OCI-LY1 (cell line): ENCODE results near the gene GPR137B.

Experiments
- H2AFZ ChIP-seq: fragments of 200-600 bp; sonication (generic), shearing (Covaris generic); 2 replicates; pipeline ENCODE4 v1.6.0; 2014; ENCODE audit warnings: antibody characterized with exemption, mild to moderate bottlenecking, low read length
- H3F3A ChIP-seq: fragments of 200-600 bp; sonication (generic), shearing (Covaris generic); 2 replicates; pipeline ENCODE4 v1.6.0; 2014; ENCODE audit warnings: mild to moderate bottlenecking, antibody characterized with exemption, low read length, moderate library complexity; ENCODE audit not compliant: insufficient read depth
- H3K27ac ChIP-seq: fragments of 200-600 bp; sonication (generic); 2 replicates; pipeline ENCODE4 v1.5.1; 2014; ENCODE audit warnings: low read length, mixed run types, mild to moderate bottlenecking, low read depth; ENCODE audit not compliant: poor library complexity, severe bottlenecking
- H3K27me3 ChIP-seq: fragments of 200-600 bp; sonication (generic); 2 replicates; pipeline ENCODE4 v1.6.0; 2014; ENCODE audit warnings: antibody characterized with exemption, mild to moderate bottlenecking, low read length, moderate library complexity; ENCODE audit not compliant: insufficient read depth
- H3K36me3 ChIP-seq: fragments of 200-600 bp; sonication (generic); 2 replicates; pipeline ENCODE4 v1.6.1; 2014; ENCODE audit warnings: mild to moderate bottlenecking, antibody characterized with exemption, low read length, moderate library complexity, mixed read lengths; ENCODE audit not compliant: insufficient read depth
- H3K4me1 ChIP-seq: fragments of 200-600 bp; sonication (generic); 2 replicates; pipeline ENCODE4 v1.5.1; 2014; ENCODE audit warnings: mild to moderate bottlenecking, low read length, moderate library complexity; ENCODE audit not compliant: insufficient read depth, severe bottlenecking
- H3K4me2 ChIP-seq: fragments of 200-600 bp; sonication (generic), shearing (Covaris generic); 2 replicates; pipeline ENCODE4 v1.6.1; 2014; ENCODE audit warnings: low read length
- H3K4me3 ChIP-seq: fragments of 200-600 bp; sonication (generic); 2 replicates; pipeline ENCODE4 v1.5.1; 2014; ENCODE audit warnings: low read length, low read depth, mild to moderate bottlenecking, mixed read lengths; ENCODE audit not compliant: poor library complexity, severe bottlenecking
- H3K79me2 ChIP-seq: fragments of 200-600 bp; shearing (Covaris generic); 2 replicates; pipeline ENCODE4 v1.6.1; 2016; ENCODE audit warnings: mixed run types, low read length, mixed read lengths; ENCODE audit not compliant: insufficient read depth
- H3K9ac ChIP-seq: fragments of 200-600 bp; sonication (generic), shearing (Covaris generic); 2 replicates; pipeline ENCODE4 v1.6.1; 2014; ENCODE audit warnings: mild to moderate bottlenecking, low read length, mixed read lengths
- H3K9me2 ChIP-seq: fragments of 200-600 bp; sonication (generic), shearing (Covaris generic); 2 replicates; pipeline ENCODE4 v1.6.1; 2014; ENCODE audit warnings: low read depth, mild to moderate bottlenecking, low read length, mixed read lengths
- H3K9me3 ChIP-seq: fragments of 200-600 bp; shearing (Covaris generic); 2 replicates; pipeline ENCODE4 v1.6.1; 2014; ENCODE audit warnings: low read length, mixed read lengths
- H4K20me1 ChIP-seq: fragments of 200-600 bp; sonication (generic), shearing (Covaris generic); 2 replicates; pipeline ENCODE4 v1.6.0; 2016; ENCODE audit warnings: mild to moderate bottlenecking, low read length; ENCODE audit not compliant: insufficient read depth
- CTCF ChIP-seq: fragments of 200-600 bp; sonication (generic), shearing (Covaris generic); IDR thresholded peaks from 2 replicates; pipeline ENCODE4 v1.5.1; 2017; ENCODE audit warnings: mild to moderate bottlenecking, antibody characterized with exemption, low read length, moderate library complexity, mixed read lengths
- EZH2 ChIP-seq: fragments of 200-600 bp; sonication (generic), shearing (Covaris generic); IDR thresholded peaks from 2 replicates; pipeline ENCODE4 v1.8.0; 2017; ENCODE audit warnings: borderline replicate concordance, mixed run types, mild to moderate bottlenecking, antibody characterized with exemption, low read length, moderate library complexity, mixed read lengths

The GPR137B gene

GRCh38 chr1:236103646-236104218, 38.6 kb upstream of the GPR137B start:
- Histone ChIP-seq H3K79me2 (no peaks in the 10 kb centered on the region), H3K4me3 (no peak overlapping the region), H2AFZ (no peak overlapping the region), H3K27me3 (no peaks in the 10 kb centered on the region), H3K27ac (no peak overlapping the region), H3K36me3 (no peaks in the 10 kb centered on the region), H3K4me1 (no peaks in the 10 kb centered on the region), H3K9me3 (no peaks in the 10 kb centered on the region), H3K4me2 (no peak overlapping the region), H4K20me1 (no peaks in the 10 kb centered on the region), H3K9ac (no peak overlapping the region), H3F3A (no peaks in the 10 kb centered on the region), H3K9me2 (no peaks in the 10 kb centered on the region)
- TF ChIP-seq CTCF (peak; percentile 89), EZH2 (no peak)

GRCh38 chr1:236107121-236107907, 35.0 kb upstream of the GPR137B start:
- Histone ChIP-seq H3K4me1 (no peaks in the 10 kb centered on the region), H4K20me1 (no peaks in the 10 kb centered on the region), H3K36me3 (no peaks in the 10 kb centered on the region), H3K4me2 (no peak overlapping the region), H3K4me3 (no peak overlapping the region), H3K9me2 (no peaks in the 10 kb centered on the region), H3K27ac (no peak overlapping the region), H3K79me2 (no peaks in the 10 kb centered on the region), H3K9ac (no peak overlapping the region), H3K9me3 (no peaks in the 10 kb centered on the region), H3K27me3 (no peaks in the 10 kb centered on the region), H2AFZ (no peak overlapping the region), H3F3A (no peaks in the 10 kb centered on the region)
- TF ChIP-seq EZH2 (no peak), CTCF (no peak)

- H3K4me3 ChIP-seq, result no peak overlapping the region
- H3K27me3 ChIP-seq, result no peaks in the 10 kb centered on the region
- no peaks in the 10 kb centered on the region for H3K4me1 ChIP-seq
- no peak overlapping the region for H3K9ac ChIP-seq
- no peaks in the 10 kb centered on the region for H3K36me3 ChIP-seq
- no peaks in the 10 kb centered on the region for H3K9me2 ChIP-seq
- no peak overlapping the region for H3K27ac ChIP-seq
- H3K9me3 ChIP-seq, result no peaks in the 10 kb centered on the region
- TF ChIP-seq CTCF (no peak), EZH2 (no peak)
- H4K20me1 ChIP-seq, result no peaks in the 10 kb centered on the region
- no peaks in the 10 kb centered on the region for H3F3A ChIP-seq
- H3K79me2 ChIP-seq, result no peaks in the 10 kb centered on the region
- no peak overlapping the region for H2AFZ ChIP-seq
- H3K4me2 ChIP-seq, result no peak overlapping the region
Measured at GRCh38 chr1:236108027-236108648, 34.2 kb upstream of the GPR137B start.
